GM12892 (cell line): Measurements from ENCODE around the gene MYLK.

Experiments
- POLR2A ChIP-seq: IDR thresholded peaks from 2 replicates; pipeline ENCODE4 v1.6.1; 2011; ENCODE audit warnings: low read depth, low read length, control low read depth
- POLR2AphosphoS5 ChIP-seq: IDR thresholded peaks from 2 replicates; pipeline ENCODE4 v1.6.1; 2011; ENCODE audit warnings: low read depth, low read length, control low read depth

DNA sequence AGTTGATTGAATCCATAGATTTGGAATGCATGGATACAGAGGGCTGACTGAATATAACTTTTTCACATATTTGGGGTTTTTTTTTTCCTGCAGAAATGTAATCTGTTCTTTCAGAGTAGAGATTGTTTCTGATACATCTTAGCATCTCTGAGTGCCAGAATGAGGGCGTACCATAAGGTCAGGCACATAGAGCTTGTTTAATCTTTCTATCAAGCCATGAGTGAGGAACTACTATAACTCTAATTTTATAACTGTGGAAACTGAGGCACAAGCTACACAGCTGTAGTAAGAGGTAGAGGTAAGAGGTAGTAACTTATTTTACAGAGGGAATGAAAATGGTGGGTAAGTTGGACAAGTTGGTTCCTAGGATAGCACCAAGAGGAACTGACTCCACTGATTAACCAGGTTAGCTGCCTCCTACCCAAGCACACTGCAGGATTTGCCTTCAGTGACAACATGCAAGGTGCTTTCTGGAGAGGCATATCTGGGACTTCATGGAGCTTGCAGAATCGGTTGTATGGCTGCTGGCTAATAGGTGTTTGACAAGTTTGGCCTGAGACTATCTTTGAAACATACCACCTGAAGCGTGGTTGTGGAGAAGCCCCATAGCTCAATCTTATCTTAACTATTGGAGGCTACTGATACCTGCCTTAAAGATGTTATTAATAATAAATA, 275.7 kb downstream of the MYLK start:
- TF ChIP-seq POLR2AphosphoS5 (no peak), POLR2A (no peak)
